ENCODE results near the gene FAM111B. TPM values are rescaled to one million over a fixed set of nuclear protein-coding genes. Genes with fewer than 3 reads are reported as not detected.

FAM111B gene
- polyA plus RNA-seq, 1 of the 3 experiments (the other 2 are of a cell fraction), result 0.94 TPM

GRCh38 chr11:59164028-59164427, 57.0 kb downstream of the FAM111B start (continued):
- no peak for TF ChIP-seq REST (IDR thresholded peaks at IDR 0.05; ENCODE audit: low read depth, low read length)
- no peak for TF ChIP-seq FOSL2 (IDR thresholded peaks at IDR 0.05; ENCODE audit: borderline replicate concordance, low read depth)
- no peak for TF ChIP-seq FOXM1 (IDR thresholded peaks at IDR 0.05; ENCODE audit: low read depth)
- TF ChIP-seq, protein P1, sequence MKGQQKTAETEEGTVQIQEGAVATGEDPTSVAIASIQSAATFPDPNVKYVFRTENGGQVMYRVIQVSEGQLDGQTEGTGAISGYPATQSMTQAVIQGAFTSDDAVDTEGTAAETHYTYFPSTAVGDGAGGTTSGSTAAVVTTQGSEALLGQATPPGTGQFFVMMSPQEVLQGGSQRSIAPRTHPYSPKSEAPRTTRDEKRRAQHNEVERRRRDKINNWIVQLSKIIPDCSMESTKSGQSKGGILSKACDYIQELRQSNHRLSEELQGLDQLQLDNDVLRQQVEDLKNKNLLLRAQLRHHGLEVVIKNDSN (IDR thresholded peaks at IDR 0.05; ENCODE audit: borderline replicate concordance, low read depth), result no peak
- no peak for TF ChIP-seq RCOR1 (IDR thresholded peaks at IDR 0.05; ENCODE audit: low read length)
- TF ChIP-seq NFIC (IDR thresholded peaks at IDR 0.05; ENCODE audit: borderline replicate concordance), result no peak
- TF ChIP-seq GABPA (IDR thresholded peaks at IDR 0.05; ENCODE audit: low read depth), result no peak
- TF ChIP-seq IRF3 (IDR thresholded peaks at IDR 0.05; ENCODE audit: low read depth, low read length), result no peak
- no peak for TF ChIP-seq RAD21 (IDR thresholded peaks at IDR 0.05; ENCODE audit: low read length)
- TF ChIP-seq, protein P2, sequence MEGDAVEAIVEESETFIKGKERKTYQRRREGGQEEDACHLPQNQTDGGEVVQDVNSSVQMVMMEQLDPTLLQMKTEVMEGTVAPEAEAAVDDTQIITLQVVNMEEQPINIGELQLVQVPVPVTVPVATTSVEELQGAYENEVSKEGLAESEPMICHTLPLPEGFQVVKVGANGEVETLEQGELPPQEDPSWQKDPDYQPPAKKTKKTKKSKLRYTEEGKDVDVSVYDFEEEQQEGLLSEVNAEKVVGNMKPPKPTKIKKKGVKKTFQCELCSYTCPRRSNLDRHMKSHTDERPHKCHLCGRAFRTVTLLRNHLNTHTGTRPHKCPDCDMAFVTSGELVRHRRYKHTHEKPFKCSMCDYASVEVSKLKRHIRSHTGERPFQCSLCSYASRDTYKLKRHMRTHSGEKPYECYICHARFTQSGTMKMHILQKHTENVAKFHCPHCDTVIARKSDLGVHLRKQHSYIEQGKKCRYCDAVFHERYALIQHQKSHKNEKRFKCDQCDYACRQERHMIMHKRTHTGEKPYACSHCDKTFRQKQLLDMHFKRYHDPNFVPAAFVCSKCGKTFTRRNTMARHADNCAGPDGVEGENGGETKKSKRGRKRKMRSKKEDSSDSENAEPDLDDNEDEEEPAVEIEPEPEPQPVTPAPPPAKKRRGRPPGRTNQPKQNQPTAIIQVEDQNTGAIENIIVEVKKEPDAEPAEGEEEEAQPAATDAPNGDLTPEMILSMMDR (IDR thresholded peaks at IDR 0.05), result no peak
- TF ChIP-seq MAX (IDR thresholded peaks at IDR 0.05; ENCODE audit: low read depth), result no peak
- TF ChIP-seq TCF12 (IDR thresholded peaks at IDR 0.05), result no peak
